Smooth muscle cell (in vitro differentiated cells): ENCODE data around the gene MECR. TPM values are rescaled to one million over a fixed set of nuclear protein-coding genes. Genes with fewer than 3 reads are reported as not detected.
A peak's percentile ranks its signal among the peaks of the same experiment; 100 is the strongest.

Experiments
- DNase-seq: peaks from one replicate; lab custom pipeline; 2025; ENCODE audit not compliant: unreplicated experiment; lab: John Stamatoyannopoulos, UW
- H2AFZ ChIP-seq: fragments of 200-600 bp; sonication (generic); 2 replicates; pipeline ENCODE4 v1.6.0; 2016; ENCODE audit warnings: antibody characterized with exemption, low read depth, mild to moderate bottlenecking
- H3F3A ChIP-seq: fragments of 200-600 bp; sonication (generic); 2 replicates; pipeline ENCODE4 v1.6.0; 2017; ENCODE audit warnings: antibody characterized with exemption, low read depth
- H3K27ac ChIP-seq: fragments of 200-600 bp; sonication (generic); 2 replicates; pipeline ENCODE4 v1.5.1; 2016; ENCODE audit warnings: low read depth, mild to moderate bottlenecking
- H3K27me3 ChIP-seq: fragments of 200-600 bp; sonication (generic); 2 replicates; pipeline ENCODE4 v1.6.1; 2016; ENCODE audit warnings: low read depth, mild to moderate bottlenecking
- H3K36me3 ChIP-seq: fragments of 200-600 bp; sonication (generic); 2 replicates; pipeline ENCODE4 v1.5.1; 2016; ENCODE audit warnings: low read depth
- H3K4me1 ChIP-seq: fragments of 200-600 bp; sonication (generic); 2 replicates; pipeline ENCODE4 v1.5.1; 2016; ENCODE audit warnings: low read depth
- H3K4me2 ChIP-seq: fragments of 200-600 bp; sonication (generic); 2 replicates; pipeline ENCODE4 v1.6.0; 2016; ENCODE audit warnings: mild to moderate bottlenecking
- H3K4me3 ChIP-seq: fragments of 200-600 bp; sonication (generic); 2 replicates; pipeline ENCODE4 v1.5.1; 2016; ENCODE audit warnings: mild to moderate bottlenecking
- H3K79me2 ChIP-seq: fragments of 200-600 bp; sonication (generic); 2 replicates; pipeline ENCODE4 v1.6.0; 2016; ENCODE audit warnings: low read depth, mild to moderate bottlenecking
- H3K9ac ChIP-seq: fragments of 200-600 bp; sonication (generic); 2 replicates; pipeline ENCODE4 v1.6.0; 2016; ENCODE audit warnings: low read depth
- H3K9me3 ChIP-seq: fragments of 200-600 bp; sonication (generic); replicated peaks from 2 replicates; pipeline ENCODE4 v1.5.1; 2016; ENCODE audit warnings: low read depth
- H4K20me1 ChIP-seq: fragments of 200-600 bp; sonication (generic); 2 replicates; pipeline ENCODE4 v1.6.0; 2016; ENCODE audit warnings: low read depth
- CTCF ChIP-seq: fragments of 200-600 bp; sonication (generic); IDR thresholded peaks from 2 replicates; pipeline ENCODE4 v1.5.1; 2017; ENCODE audit warnings: borderline replicate concordance, mild to moderate bottlenecking, antibody characterized with exemption; ENCODE audit not compliant: insufficient read depth, poor library complexity, severe bottlenecking
- WGBS: methylation state at CpG from one replicate; pipeline ENCODE4 v1.1.7; 2016; ENCODE audit warnings: low lambda C conversion rate; 5-methylcytosine and 5-hydroxymethylcytosine counted together
- polyA plus RNA-seq: library from polyadenylated mRNA; unstranded; fragments of >200 nt; fragmentation: Nextera tagmentation; extraction: Ambion mirVana; gene quantifications from 2 replicates; pipeline ENCODE4 v1.2.1, GENCODE V29; 2016
- total RNA-seq: library from RNA; depleted of rRNA; stranded (reverse); fragments of >200 nt; gene quantifications from 2 replicates; pipeline ENCODE4 v1.2.3, GENCODE V29; 2014

Gene MECR
- total and polyA plus RNA-seq, 2 experiments from 2014 or later, result 11.6 to 43.8 TPM

GRCh38 chr1:29249951-29250581 is 19.3 kb upstream of the MECR start:
- Histone ChIP-seq H3K4me2 (peak overlapping the region; percentile 77), H3K4me3 (no peak overlapping the region), H3K4me1 (peaks cover 21% of the 10 kb centered on the region), H2AFZ (no peak overlapping the region), H3K36me3 (no peaks in the 10 kb centered on the region), H3K79me2 (peaks cover 58% of the 10 kb centered on the region), H3K27ac (peak overlapping the region; percentile 94), H4K20me1 (peaks cover 5% of the 10 kb centered on the region), H3K27me3 (no peaks in the 10 kb centered on the region), H3K9ac (peak overlapping the region; percentile 65), H3K9me3 (no peaks in the 10 kb centered on the region), H3F3A (no peaks in the 10 kb centered on the region)
- no peak for TF ChIP-seq CTCF
- 86% methylated on average over 2 of the region's 2 CpGs for WGBS
- DNase-seq, result no peak

- Histone ChIP-seq H2AFZ (no peak overlapping the region), H3K4me1 (peaks cover 21% of the 10 kb centered on the region), H3K4me2 (peak overlapping the region; percentile 77), H3K4me3 (no peak overlapping the region), H3F3A (no peaks in the 10 kb centered on the region), H3K79me2 (peaks cover 55% of the 10 kb centered on the region), H3K9me3 (no peaks in the 10 kb centered on the region), H4K20me1 (peaks cover 6% of the 10 kb centered on the region), H3K27me3 (no peaks in the 10 kb centered on the region), H3K27ac (peak overlapping the region; percentile 94), H3K36me3 (no peaks in the 10 kb centered on the region), H3K9ac (peak overlapping the region; percentile 65)
- 10% methylated on average over 8 of the region's 8 CpGs for WGBS
- no peak for DNase-seq
- no peak for TF ChIP-seq CTCF
Observed at GRCh38 chr1:29249170-29249691, 18.5 kb upstream of the MECR start.

GRCh38 chr1:29248409-29248808 is 17.7 kb upstream of the MECR start:
- H3K27me3 ChIP-seq, result no peaks in the 10 kb centered on the region
- peaks cover 15% of the 10 kb centered on the region for H4K20me1 ChIP-seq
- no peaks in the 10 kb centered on the region for H3F3A ChIP-seq
- DNase-seq, result no peak
- 92% methylated on average over 2 of the region's 2 CpGs for WGBS
- H3K4me3 ChIP-seq, result no peak overlapping the region
- H3K79me2 ChIP-seq, result peaks cover 49% of the 10 kb centered on the region
- H3K27ac ChIP-seq, result peak overlapping the region; percentile 94
- no peak for TF ChIP-seq CTCF
- H2AFZ ChIP-seq, result no peak overlapping the region
- H3K4me2 ChIP-seq, result peak overlapping the region; percentile 77
- peaks cover 28% of the 10 kb centered on the region for H3K4me1 ChIP-seq
- no peak overlapping the region for H3K9ac ChIP-seq
- no peaks in the 10 kb centered on the region for H3K36me3 ChIP-seq
- no peaks in the 10 kb centered on the region for H3K9me3 ChIP-seq
